HCT116 (cell line): ENCODE measurements around the gene TUBA1B. TPM values are rescaled to one million over a fixed set of nuclear protein-coding genes. Genes with fewer than 3 reads are reported as not detected.

ENCODE experiments used
- ATAC-seq: fragments of 200-7000 bp; cut with Tn5 transposase; 2 replicates; pipeline ENCODE4 v1.9.1; 2020; ENCODE audit warnings: mild to moderate bottlenecking, moderate library complexity
- BruUV-seq: library from RNA; stranded (reverse); fragments of 400-500 nt; replicated peaks from 2 replicates; lab custom pipeline; 2021; lab: Mats Ljungman, UMichigan
- CTCF ChIA-PET: fragments of 300-600 bp; sonication (Branson Sonifier 250); formaldehyde crosslinking; loops from one replicate; lab custom pipeline; 2021; ENCODE audit warnings: antibody characterized with exemption; lab: Charles Lee
- POLR2A ChIA-PET: fragments of 300-600, 350-600 bp; sonication (Branson Sonifier 250); formaldehyde crosslinking; loops from one replicate; lab custom pipeline; 2021; ENCODE audit warnings: antibody characterized with exemption; lab: Charles Lee
- RAD21 ChIA-PET, 2 experiments: fragments of 300-600 bp; sonication (Branson Sonifier 250); formaldehyde crosslinking; loops; one replicate each; lab custom pipeline; 2023; ENCODE audit warnings: low total read pairs in 2 of 2; ENCODE audit not compliant: uncharacterized antibody in 2 of 2, unreplicated experiment in 2 of 2, low non-redundant PET in 1 of 2; lab: Charles Lee
- DNase-seq: peaks from one replicate; pipeline ENCODE4 v3.0.0-alpha.2; 2010; ENCODE audit warnings: low read depth, low spot score
- H2AFZ ChIP-seq: fragments of 200-600 bp; shearing (Covaris generic), sonication (generic); 2 replicates; pipeline ENCODE4 v1.6.1; 2017; ENCODE audit warnings: low read depth, mixed run types, mixed read lengths, antibody characterized with exemption, low read length; ENCODE audit not compliant: poor library complexity, severe bottlenecking
- H3K27ac ChIP-seq: 2 replicates; pipeline ENCODE4 v1.5.1; 2012; ENCODE audit warnings: low read depth, low read length
- H3K27me3 ChIP-seq: fragments of 200-600 bp; sonication (generic); 2 replicates; pipeline ENCODE4 v1.6.1; 2016; ENCODE audit warnings: mixed run types, low read length, mixed read lengths; ENCODE audit not compliant: insufficient read depth
- H3K36me3 ChIP-seq, 2 experiments: fragments of 200-500 bp in 1 of 2; fragments of 200-600 bp in 1 of 2; sonication (Bioruptor generic) in 1 of 2; sonication (generic) in 1 of 2; 2 replicates each; pipeline versions ENCODE4 v1.5.1 to v1.6.1; 2014 to 2016; ENCODE audit warnings: low read length in 2 of 2, inconsistent platforms in 1 of 2, mixed read lengths in 1 of 2, mixed run types in 1 of 2; ENCODE audit not compliant: insufficient read depth in 2 of 2, control insufficient read depth in 1 of 2
- H3K4me1 ChIP-seq, 2 experiments: fragments of 200-600 bp in 1 of 2; sonication (generic) in 1 of 2; 2 replicates each; pipeline versions ENCODE4 v1.5.1 to v1.6.1; 2012 to 2017; ENCODE audit warnings: low read length in 2 of 2, inconsistent platforms in 1 of 2, mild to moderate bottlenecking in 1 of 2, mixed read lengths in 1 of 2, mixed run types in 1 of 2, moderate library complexity in 1 of 2; ENCODE audit not compliant: insufficient read depth in 2 of 2, control insufficient read depth in 1 of 2
- H3K4me2 ChIP-seq: fragments of 200-600 bp; sonication (generic); 2 replicates; pipeline ENCODE4 v1.6.1; 2017; ENCODE audit warnings: mixed run types, low read length, mixed read lengths
- H3K4me3 ChIP-seq, 2 experiments: fragments of 200-600 bp in 1 of 2; sonication (generic) in 1 of 2; replicated peaks in 1 of 2; 2 replicates each; pipeline ENCODE4 v1.5.1; 2011 to 2016; ENCODE audit warnings: low read length in 2 of 2, control low read depth in 1 of 2, low read depth in 1 of 2, mild to moderate bottlenecking in 1 of 2, mixed read lengths in 1 of 2, mixed run types in 1 of 2
- H3K79me2 ChIP-seq: fragments of 200-600 bp; sonication (generic); 2 replicates; pipeline ENCODE4 v1.6.1; 2017; ENCODE audit warnings: mild to moderate bottlenecking, mixed run types, low read length, moderate library complexity, mixed read lengths; ENCODE audit not compliant: insufficient read depth
- H3K9ac ChIP-seq: fragments of 200-600 bp; sonication (generic); 2 replicates; pipeline ENCODE4 v1.6.1; 2016; ENCODE audit warnings: low read length, mixed read lengths
- H3K9me2 ChIP-seq: fragments of 200-600 bp; sonication (generic), shearing (Covaris generic); 2 replicates; pipeline ENCODE4 v1.6.1; 2017; ENCODE audit warnings: mixed run types, mild to moderate bottlenecking, moderate library complexity; ENCODE audit not compliant: insufficient read depth
- H3K9me3 ChIP-seq, 2 experiments: fragments of 200-500 bp in 1 of 2; fragments of 200-600 bp in 1 of 2; sonication (Bioruptor generic) in 1 of 2; sonication (generic) in 1 of 2; 2 replicates each; pipeline ENCODE4 v1.6.1; 2014 to 2017; ENCODE audit warnings: low read length in 2 of 2, mixed read lengths in 2 of 2, inconsistent platforms in 1 of 2, low read depth in 1 of 2, mild to moderate bottlenecking in 1 of 2, mixed run types in 1 of 2, moderate library complexity in 1 of 2; ENCODE audit not compliant: control insufficient read depth in 1 of 2, insufficient read depth in 1 of 2
- H4K20me1 ChIP-seq: fragments of 200-600 bp; sonication (generic), shearing (Covaris generic); 2 replicates; pipeline ENCODE4 v1.6.1; 2017; ENCODE audit warnings: mixed run types, mild to moderate bottlenecking, moderate library complexity; ENCODE audit not compliant: insufficient read depth
- CBX3 ChIP-seq: IDR thresholded peaks from 2 replicates; pipeline ENCODE4 v1.6.1; 2012; ENCODE audit warnings: low read depth
- CTCF ChIP-seq, 3 experiments: fragments of 200-600 bp in 1 of 3; sonication (generic) in 1 of 3; IDR thresholded peaks in 2 of 3; conservative IDR thresholded peaks in 1 of 3; 2 replicates each; pipeline ENCODE4 v1.5.1; 2012 to 2017; ENCODE audit warnings: low read depth in 2 of 3, low read length in 2 of 3, antibody characterized with exemption in 1 of 3, borderline replicate concordance in 1 of 3, control low read depth in 1 of 3, mild to moderate bottlenecking in 1 of 3, mixed read lengths in 1 of 3, mixed run types in 1 of 3, moderate library complexity in 1 of 3; ENCODE audit not compliant: insufficient read depth in 1 of 3
- ELF1 ChIP-seq: IDR thresholded peaks from 2 replicates; pipeline ENCODE4 v1.6.1; 2012; ENCODE audit warnings: low read depth, borderline replicate concordance
- EZH2 ChIP-seq: fragments of 200-600 bp; sonication (generic); IDR thresholded peaks from 2 replicates; pipeline ENCODE4 v1.6.1; 2017; ENCODE audit warnings: antibody characterized with exemption, mixed run types
- EZH2phosphoT487 ChIP-seq: fragments of 200-600 bp; IDR thresholded peaks from 2 replicates; pipeline ENCODE4 v1.6.1; 2018; ENCODE audit warnings: antibody characterized with exemption, borderline replicate concordance
- FOSL1 ChIP-seq: IDR thresholded peaks from 2 replicates; pipeline ENCODE4 v1.6.1; 2012; ENCODE audit warnings: low read depth
- MAX ChIP-seq: IDR thresholded peaks from 2 replicates; pipeline ENCODE4 v1.6.1; 2012
- POLR2A ChIP-seq: IDR thresholded peaks from 2 replicates; pipeline ENCODE4 v1.7.0; 2011; ENCODE audit warnings: borderline replicate concordance; ENCODE audit not compliant: insufficient read depth, insufficient read length; ENCODE audit errors: extremely low read depth
- RAD21 ChIP-seq: IDR thresholded peaks from 2 replicates; pipeline ENCODE4 v1.6.1; 2012; ENCODE audit warnings: low read depth, mild to moderate bottlenecking
- REST ChIP-seq: IDR thresholded peaks from 2 replicates; pipeline ENCODE4 v1.6.1; 2012; ENCODE audit warnings: low read depth
- SIN3A ChIP-seq: IDR thresholded peaks from 2 replicates; pipeline ENCODE4 v1.6.1; 2012; ENCODE audit warnings: low read depth
- TCF7L2 ChIP-seq: IDR thresholded peaks from 2 replicates; pipeline ENCODE4 v1.7.0; 2011; ENCODE audit warnings: borderline replicate concordance, inconsistent platforms; ENCODE audit not compliant: insufficient read depth, insufficient read length; ENCODE audit errors: extremely low read depth
- YY1 ChIP-seq: IDR thresholded peaks from 2 replicates; pipeline ENCODE4 v1.6.1; 2011; ENCODE audit warnings: low read length, low read depth, moderate library complexity, mild to moderate bottlenecking; ENCODE audit not compliant: insufficient replicate concordance; ENCODE audit errors: extremely low read depth
- intact Hi-C: fragments of 100-400 bp; cut with micrococcal nuclease; formaldehyde crosslinking; loops from 2 replicates; pipeline ENCODE4 v1.10.0; 2022
- total RNA-seq: library from RNA; stranded (reverse); gene quantifications from one replicate; pipeline ENCODE4 v1.2.1, GENCODE V29; 2021; ENCODE audit not compliant: unreplicated experiment

Gene TUBA1B
- total RNA-seq, 1 experiment from 2014 or later: 1,628 TPM

- no peaks in the 10 kb centered on the region for H3K9me3 ChIP-seq
- no peaks in the 10 kb centered on the region for H3K36me3 ChIP-seq
- intact Hi-C loops: no loop called here
- CTCF ChIA-PET: no interaction called here
- no peaks in the 10 kb centered on the region for H3K9me2 ChIP-seq
- H3K4me3 ChIP-seq: no peak overlapping the region
- no TSS peak for BruUV-seq
- H3K4me2 ChIP-seq: no peak overlapping the region
- no peaks in the 10 kb centered on the region for H3K4me1 ChIP-seq
- no peak overlapping the region for H3K9ac ChIP-seq
- H4K20me1 ChIP-seq: no peaks in the 10 kb centered on the region
- DNase-seq: no peak
- RAD21 ChIA-PET: no interaction called here
- H3K79me2 ChIP-seq: no peaks in the 10 kb centered on the region
- no peak overlapping the region for H2AFZ ChIP-seq
- no peak for ATAC-seq
- no peak overlapping the region for H3K27ac ChIP-seq
- TF ChIP-seq TCF7L2 (no peak), CTCF (IDR thresholded peaks at IDR 0.05 in 2 of 3, conservative IDR thresholded peaks at IDR 0.05 in 1 of 3; ENCODE audit: borderline replicate concordance in 1 of 3, insufficient read depth in 1 of 3, low read depth in 2 of 3, low read length in 2 of 3) (no peak), CBX3 (no peak), ELF1 (no peak), MAX (no peak), SIN3A (no peak), YY1 (no peak), EZH2 (no peak), EZH2phosphoT487 (no peak), FOSL1 (no peak), POLR2A (no peak), REST (no peak), RAD21 (no peak)
- POLR2A ChIA-PET: no interaction called here
- H3K27me3 ChIP-seq: no peaks in the 10 kb centered on the region
These were observed 23.0 kb upstream of the TUBA1B start for GRCh38 chr12:49154221-49154620.
